Esophagus squamous epithelium (tissue), 4 donors: ENCODE results near the gene EXOC6.

Experiments
- CTCF ChIP-seq, 6 experiments: fragments of 450-650 bp in 4 of 6; fragments of 200-600 bp in 2 of 6; sonication (generic) in 2 of 6; IDR thresholded peaks; one replicate each; pipeline ENCODE4 v1.5.1; 2016 to 2019; ENCODE audit warnings: antibody characterized with exemption in 6 of 6, mild to moderate bottlenecking in 4 of 6, moderate library complexity in 4 of 6
- POLR2A ChIP-seq, 4 donors: fragments of 450-650 bp; IDR thresholded peaks; one replicate each; pipeline ENCODE4 v1.6.1; 2017; ENCODE audit warnings: antibody characterized with exemption in 4 of 4, mild to moderate bottlenecking in 4 of 4, moderate library complexity in 3 of 4

GRCh38 chr10:92907280-92907679 is 59.0 kb downstream of the EXOC6 start:
- TF ChIP-seq CTCF (IDR thresholded peaks at IDR 0.05) (no peak), POLR2A (IDR thresholded peaks at IDR 0.05) (no peak)
